GM19467 (cell line): ENCODE results near the gene AZGP1.
"Not testable (repeated sequence)": the region's sequence is repeated elsewhere in the genome, so short reads cannot be mapped to it uniquely, and the experiment has no call there.

Source experiments
- ATAC-seq: cut with Tn5 transposase; IDR thresholded peaks from one replicate; pipeline ENCODE4 v1.9.1; 2021; ENCODE audit warnings: mild to moderate bottlenecking, moderate library complexity; ENCODE audit not compliant: unreplicated experiment

Gene AZGP1

GRCh38 chr7:99975782-99976521 is at the start of gene AZGP1:
Gene AZGP1, minus strand, starts transcription at chr7:99976031. Its CDS starts 11 bp downstream, at chr7:99976020.
- ATAC-seq: no peak

- ATAC-seq: no peak
Observed at GRCh38 chr7:100024020-100024619, 48.3 kb upstream of the AZGP1 start.

GRCh38 chr7:100023526-100023925 is 47.7 kb upstream of the AZGP1 start:
- ATAC-seq: no peak

- no peak for ATAC-seq
Observed at GRCh38 chr7:100022621-100023020, 46.8 kb upstream of the AZGP1 start.

GRCh38 chr7:100021297-100021696 is 45.5 kb upstream of the AZGP1 start:
- ATAC-seq: no peak

GRCh38 chr7:100019908-100020307 is 44.1 kb upstream of the AZGP1 start:
- ATAC-seq: no peak

GRCh38 chr7:100017875-100018274 is 42.0 kb upstream of the AZGP1 start:
- ATAC-seq: no peak

GRCh38 chr7:100017300-100017699 is 41.5 kb upstream of the AZGP1 start:
- no peak for ATAC-seq

GRCh38 chr7:100016215-100016901 is 40.5 kb upstream of the AZGP1 start:
- ATAC-seq: no peak

- ATAC-seq: peak; percentile 90
Observed at GRCh38 chr7:100015232-100016214, 39.7 kb upstream of the AZGP1 start, which contains the start of gene ZKSCAN1. Gene ZKSCAN1, plus strand, starts transcription at chr7:100015596. Its CDS starts 7,911 bp downstream, at chr7:100023507.

- no peak for ATAC-seq
Observed at GRCh38 chr7:100013328-100013676, 37.5 kb upstream of the AZGP1 start.

GRCh38 chr7:100012385-100013327 is 36.8 kb upstream of the AZGP1 start:
- not testable (repeated sequence) for ATAC-seq

- no peak for ATAC-seq
Observed at GRCh38 chr7:100011516-100011915, 35.7 kb upstream of the AZGP1 start.

GRCh38 chr7:100010901-100011300 is 35.1 kb upstream of the AZGP1 start:
- ATAC-seq: no peak

GRCh38 chr7:100009952-100010351 is 34.1 kb upstream of the AZGP1 start:
- not testable (repeated sequence) for ATAC-seq

GRCh38 chr7:100008525-100008924 is 32.7 kb upstream of the AZGP1 start:
- no peak for ATAC-seq

- no peak for ATAC-seq
Observed at GRCh38 chr7:100007887-100008286, 32.1 kb upstream of the AZGP1 start.

- ATAC-seq: no peak
Observed at GRCh38 chr7:100003711-100004661, 28.2 kb upstream of the AZGP1 start.

- ATAC-seq: no peak
Observed at GRCh38 chr7:100000239-100000638, 24.4 kb upstream of the AZGP1 start.
